WTC11 (cell line): ENCODE data around the gene C1QB. TPM values are rescaled to one million over a fixed set of nuclear protein-coding genes. Genes with fewer than 3 reads are reported as not detected.

ENCODE experiments used
- ATAC-seq: fragments of 200-7000 bp; cut with Tn5 transposase; 2 replicates; pipeline ENCODE4 v1.10.0; 2021; ENCODE audit warnings: mild to moderate bottlenecking, moderate library complexity
- CTCF ChIA-PET: fragments of 300-600 bp; sonication (Branson Sonifier 250); formaldehyde crosslinking; loops from one replicate; lab custom pipeline; 2021; ENCODE audit warnings: antibody characterized with exemption; lab: Charles Lee
- POLR2A ChIA-PET: fragments of 350-600 bp; sonication (Branson Sonifier 250); formaldehyde crosslinking; loops from one replicate; lab custom pipeline; 2021; ENCODE audit warnings: antibody characterized with exemption; lab: Charles Lee
- DNase-seq: peaks from one replicate; pipeline ENCODE4 v3.0.0; 2021; ENCODE audit warnings: low spot score
- H3K27ac Mint-ChIP-seq: 2 replicates; pipeline ENCODE4 v1.8.0; 2021; ENCODE audit warnings: mixed read lengths
- H3K27me3 Mint-ChIP-seq: 2 replicates; pipeline ENCODE4 v1.8.0; 2021; ENCODE audit warnings: low read depth, mild to moderate bottlenecking, moderate library complexity, mixed read lengths
- H3K36me3 Mint-ChIP-seq: 2 replicates; pipeline ENCODE4 v1.8.0; 2021; ENCODE audit warnings: mixed read lengths
- H3K4me1 Mint-ChIP-seq: 2 replicates; pipeline ENCODE4 v1.8.0; 2022; ENCODE audit warnings: mixed read lengths
- H3K4me3 Mint-ChIP-seq: 2 replicates; pipeline ENCODE4 v1.8.0; 2021; ENCODE audit warnings: mild to moderate bottlenecking, moderate library complexity, mixed read lengths
- H3K9me3 Mint-ChIP-seq: 2 replicates; pipeline ENCODE4 v1.8.0; 2021; ENCODE audit warnings: mixed read lengths
- CTCF ChIP-seq: fragments of 200-600 bp; IDR thresholded peaks from 2 replicates; pipeline ENCODE4 v1.8.0; 2022; ENCODE audit warnings: antibody characterized with exemption
- MAX ChIP-seq: sonication (generic); formaldehyde crosslinking; IDR thresholded peaks from 2 replicates; pipeline ENCODE4 v1.8.0; 2022; ENCODE audit warnings: mild to moderate bottlenecking, missing genetic modification reagents
- MYBL2 ChIP-seq: sonication (generic); formaldehyde crosslinking; IDR thresholded peaks from 2 replicates; pipeline ENCODE4 v1.8.1; 2023; ENCODE audit warnings: mild to moderate bottlenecking, moderate library complexity, missing genetic modification reagents
- PRRX2 ChIP-seq: fragments of 250-450 bp; sonication (Bioruptor Pico); IDR thresholded peaks from 2 replicates; pipeline ENCODE4 v1.8.0; 2021; ENCODE audit warnings: mild to moderate bottlenecking
- TCF7 ChIP-seq: sonication (generic); formaldehyde crosslinking; IDR thresholded peaks from 2 replicates; pipeline ENCODE4 v1.8.0; 2022; ENCODE audit warnings: mild to moderate bottlenecking, low read depth, missing genetic modification reagents, moderate library complexity
- USF1 ChIP-seq: sonication (generic); formaldehyde crosslinking; IDR thresholded peaks from 2 replicates; pipeline ENCODE4 v1.8.0; 2022; ENCODE audit warnings: mild to moderate bottlenecking, missing genetic modification reagents
- ZMAT4 ChIP-seq: fragments of 250-450 bp; sonication (Bioruptor Pico); IDR thresholded peaks from 2 replicates; pipeline ENCODE4 v1.9.0; 2021; ENCODE audit warnings: mild to moderate bottlenecking
- ZNF121 ChIP-seq: sonication (generic); formaldehyde crosslinking; IDR thresholded peaks from 2 replicates; pipeline ENCODE4 v1.8.0; 2023; ENCODE audit warnings: missing genetic modification reagents
- ZNF232 ChIP-seq: sonication (generic); formaldehyde crosslinking; IDR thresholded peaks from 2 replicates; pipeline ENCODE4 v1.8.0; 2022; ENCODE audit warnings: mild to moderate bottlenecking, missing genetic modification reagents
- ZNF263 ChIP-seq: sonication (generic); formaldehyde crosslinking; IDR thresholded peaks from 2 replicates; pipeline ENCODE4 v1.8.1; 2022; ENCODE audit warnings: low read depth, mild to moderate bottlenecking, moderate library complexity, missing genetic modification reagents
- total RNA-seq: library from RNA; stranded (reverse); gene quantifications from 3 replicates; pipeline ENCODE4 v1.2.3, GENCODE V29; 2021
- TF ChIP-seq, protein P1 (sequence below): sonication (generic); formaldehyde crosslinking; IDR thresholded peaks from 2 replicates; pipeline ENCODE4 v1.8.0; 2023; ENCODE audit warnings: mild to moderate bottlenecking, missing genetic modification reagents
- TF ChIP-seq, protein P2 (sequence below): fragments of 250-450 bp; sonication (Bioruptor Pico); IDR thresholded peaks from 2 replicates; pipeline ENCODE4 v1.9.0; 2021; ENCODE audit warnings: mild to moderate bottlenecking, borderline replicate concordance

Gene C1QB
- total RNA-seq, 1 experiment from 2014 or later = 0.61 TPM

DNA sequence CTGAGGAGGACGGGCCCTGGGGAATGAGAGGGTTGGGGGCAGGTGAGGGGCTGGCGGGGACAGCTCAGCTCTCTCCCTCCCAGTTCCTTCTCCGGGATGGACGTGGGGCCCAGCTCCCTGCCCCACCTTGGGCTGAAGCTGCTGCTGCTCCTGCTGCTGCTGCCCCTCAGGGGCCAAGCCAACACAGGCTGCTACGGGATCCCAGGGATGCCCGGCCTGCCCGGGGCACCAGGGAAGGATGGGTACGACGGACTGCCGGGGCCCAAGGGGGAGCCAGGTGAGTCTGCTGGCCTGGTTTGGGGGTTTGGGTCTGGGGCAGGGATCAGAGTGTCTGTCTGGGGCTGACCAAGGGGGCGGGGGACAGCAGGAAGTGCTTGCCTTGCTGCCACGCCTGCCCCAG lies 9.1 kb upstream of the C1QB start:
- Mint-ChIP-seq H3K9me3 (no peaks in the 10 kb centered on the region), H3K36me3 (no peaks in the 10 kb centered on the region), H3K27ac (no peak overlapping the region)
- TF ChIP-seq MAX (no peak), MYBL2 (CRISPR knock-in tag) (no peak), USF1 (CRISPR knock-in tag) (no peak), PRRX2 (no peak), ZMAT4 (CRISPR knock-in tag) (no peak), CTCF (no peak), ZNF263 (CRISPR knock-in tag) (no peak), ZNF232 (no peak)
- TF ChIP-seq, protein P1, sequence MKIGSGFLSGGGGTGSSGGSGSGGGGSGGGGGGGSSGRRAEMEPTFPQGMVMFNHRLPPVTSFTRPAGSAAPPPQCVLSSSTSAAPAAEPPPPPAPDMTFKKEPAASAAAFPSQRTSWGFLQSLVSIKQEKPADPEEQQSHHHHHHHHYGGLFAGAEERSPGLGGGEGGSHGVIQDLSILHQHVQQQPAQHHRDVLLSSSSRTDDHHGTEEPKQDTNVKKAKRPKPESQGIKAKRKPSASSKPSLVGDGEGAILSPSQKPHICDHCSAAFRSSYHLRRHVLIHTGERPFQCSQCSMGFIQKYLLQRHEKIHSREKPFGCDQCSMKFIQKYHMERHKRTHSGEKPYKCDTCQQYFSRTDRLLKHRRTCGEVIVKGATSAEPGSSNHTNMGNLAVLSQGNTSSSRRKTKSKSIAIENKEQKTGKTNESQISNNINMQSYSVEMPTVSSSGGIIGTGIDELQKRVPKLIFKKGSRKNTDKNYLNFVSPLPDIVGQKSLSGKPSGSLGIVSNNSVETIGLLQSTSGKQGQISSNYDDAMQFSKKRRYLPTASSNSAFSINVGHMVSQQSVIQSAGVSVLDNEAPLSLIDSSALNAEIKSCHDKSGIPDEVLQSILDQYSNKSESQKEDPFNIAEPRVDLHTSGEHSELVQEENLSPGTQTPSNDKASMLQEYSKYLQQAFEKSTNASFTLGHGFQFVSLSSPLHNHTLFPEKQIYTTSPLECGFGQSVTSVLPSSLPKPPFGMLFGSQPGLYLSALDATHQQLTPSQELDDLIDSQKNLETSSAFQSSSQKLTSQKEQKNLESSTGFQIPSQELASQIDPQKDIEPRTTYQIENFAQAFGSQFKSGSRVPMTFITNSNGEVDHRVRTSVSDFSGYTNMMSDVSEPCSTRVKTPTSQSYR (CRISPR knock-in tag) = no peak
- TF ChIP-seq, protein P2, sequence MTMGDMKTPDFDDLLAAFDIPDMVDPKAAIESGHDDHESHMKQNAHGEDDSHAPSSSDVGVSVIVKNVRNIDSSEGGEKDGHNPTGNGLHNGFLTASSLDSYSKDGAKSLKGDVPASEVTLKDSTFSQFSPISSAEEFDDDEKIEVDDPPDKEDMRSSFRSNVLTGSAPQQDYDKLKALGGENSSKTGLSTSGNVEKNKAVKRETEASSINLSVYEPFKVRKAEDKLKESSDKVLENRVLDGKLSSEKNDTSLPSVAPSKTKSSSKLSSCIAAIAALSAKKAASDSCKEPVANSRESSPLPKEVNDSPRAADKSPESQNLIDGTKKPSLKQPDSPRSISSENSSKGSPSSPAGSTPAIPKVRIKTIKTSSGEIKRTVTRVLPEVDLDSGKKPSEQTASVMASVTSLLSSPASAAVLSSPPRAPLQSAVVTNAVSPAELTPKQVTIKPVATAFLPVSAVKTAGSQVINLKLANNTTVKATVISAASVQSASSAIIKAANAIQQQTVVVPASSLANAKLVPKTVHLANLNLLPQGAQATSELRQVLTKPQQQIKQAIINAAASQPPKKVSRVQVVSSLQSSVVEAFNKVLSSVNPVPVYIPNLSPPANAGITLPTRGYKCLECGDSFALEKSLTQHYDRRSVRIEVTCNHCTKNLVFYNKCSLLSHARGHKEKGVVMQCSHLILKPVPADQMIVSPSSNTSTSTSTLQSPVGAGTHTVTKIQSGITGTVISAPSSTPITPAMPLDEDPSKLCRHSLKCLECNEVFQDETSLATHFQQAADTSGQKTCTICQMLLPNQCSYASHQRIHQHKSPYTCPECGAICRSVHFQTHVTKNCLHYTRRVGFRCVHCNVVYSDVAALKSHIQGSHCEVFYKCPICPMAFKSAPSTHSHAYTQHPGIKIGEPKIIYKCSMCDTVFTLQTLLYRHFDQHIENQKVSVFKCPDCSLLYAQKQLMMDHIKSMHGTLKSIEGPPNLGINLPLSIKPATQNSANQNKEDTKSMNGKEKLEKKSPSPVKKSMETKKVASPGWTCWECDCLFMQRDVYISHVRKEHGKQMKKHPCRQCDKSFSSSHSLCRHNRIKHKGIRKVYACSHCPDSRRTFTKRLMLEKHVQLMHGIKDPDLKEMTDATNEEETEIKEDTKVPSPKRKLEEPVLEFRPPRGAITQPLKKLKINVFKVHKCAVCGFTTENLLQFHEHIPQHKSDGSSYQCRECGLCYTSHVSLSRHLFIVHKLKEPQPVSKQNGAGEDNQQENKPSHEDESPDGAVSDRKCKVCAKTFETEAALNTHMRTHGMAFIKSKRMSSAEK (CRISPR knock-in tag) = no peak
- TF ChIP-seq, all 79 proteins: peak for 0
- Mint-ChIP-seq H3K4me3 (no peak overlapping the region), H3K4me1 (peaks cover 5% of the 10 kb centered on the region), H3K27me3 (0 out of 2 replicates have a peak, but pooled peaks cover 4% of the 10 kb centered on the region)
- ChIA-PET CTCF (interaction anchor here (0.6 kb wide), 1 partner anchor 293 kb away, joined by 3 read pairs; no protein-coding TSS in a partner anchor), POLR2A (interaction anchor here (0.6 kb wide), 1 partner anchor 112 kb away, joined by 3 read pairs; no protein-coding TSS in a partner anchor)
- ATAC-seq (no peak), DNase-seq (no peak)

GRCh38 chr1:22645931-22646330 lies 7.1 kb upstream of the C1QB start:
- ATAC-seq (no peak), DNase-seq (no peak)
- ChIA-PET POLR2A (no interaction called here), CTCF (interaction anchor here (1.0 to 1.3 kb wide), 3 partner anchors 103 to 118 kb away, joined by 3 to 4 read pairs (median 3); no protein-coding TSS in a partner anchor)
- Mint-ChIP-seq H3K27ac (no peak overlapping the region), H3K9me3 (no peaks in the 10 kb centered on the region), H3K4me3 (no peak overlapping the region), H3K36me3 (no peaks in the 10 kb centered on the region), H3K4me1 (no peaks in the 10 kb centered on the region), H3K27me3 (0 out of 2 replicates have a peak, but pooled peaks cover 4% of the 10 kb centered on the region)
- no peak for TF ChIP-seq TCF7
- TF ChIP-seq ZNF121 = no peak
